GM12874 (cell line): ENCODE measurements around the gene ELOVL2.

Experiments used
- CTCF ChIP-seq: IDR thresholded peaks from 2 replicates; pipeline ENCODE4 v1.5.1; 2011; ENCODE audit warnings: low read depth, mild to moderate bottlenecking, control low read depth, low read length, moderate library complexity; ENCODE audit not compliant: insufficient read depth

ELOVL2 gene

GRCh38 chr6:10972196-10972595, 71.9 kb downstream of the ELOVL2 start:
- TF ChIP-seq CTCF = no peak

GRCh38 chr6:10970731-10971130, 73.4 kb downstream of the ELOVL2 start:
- TF ChIP-seq CTCF = no peak

- no peak for TF ChIP-seq CTCF
Measured at GRCh38 chr6:10968776-10969175, 75.3 kb downstream of the ELOVL2 start.

GRCh38 chr6:10964684-10965083, 79.4 kb downstream of the ELOVL2 start:
- TF ChIP-seq CTCF = no peak

- no peak for TF ChIP-seq CTCF
Measured at GRCh38 chr6:10963113-10963512, 81.0 kb downstream of the ELOVL2 start.

- no peak for TF ChIP-seq CTCF
Measured at GRCh38 chr6:10962673-10963072, 81.4 kb downstream of the ELOVL2 start.

GRCh38 chr6:10961837-10962236, 82.3 kb downstream of the ELOVL2 start:
- no peak for TF ChIP-seq CTCF

- TF ChIP-seq CTCF = no peak
Measured at GRCh38 chr6:10960171-10960570, 83.9 kb downstream of the ELOVL2 start.
